Central memory CD4-positive, alpha-beta T cell (primary cell): ENCODE measurements around the gene DOK1.

Source experiments
- DNase-seq: peaks from one replicate; pipeline ENCODE4 v3.0.0; 2022

Gene DOK1

GRCh38 chr2:74525717-74526648 is 28.5 kb upstream of the DOK1 start, which contains the start of gene DQX1:
DQX1 (minus strand) TSS chr2:74526231; CDS start chr2:74525729, 502 bp downstream.
- DNase-seq = no peak

- DNase-seq = no peak
Measured at GRCh38 chr2:74526649-74527230, 27.8 kb upstream of the DOK1 start.

DNA sequence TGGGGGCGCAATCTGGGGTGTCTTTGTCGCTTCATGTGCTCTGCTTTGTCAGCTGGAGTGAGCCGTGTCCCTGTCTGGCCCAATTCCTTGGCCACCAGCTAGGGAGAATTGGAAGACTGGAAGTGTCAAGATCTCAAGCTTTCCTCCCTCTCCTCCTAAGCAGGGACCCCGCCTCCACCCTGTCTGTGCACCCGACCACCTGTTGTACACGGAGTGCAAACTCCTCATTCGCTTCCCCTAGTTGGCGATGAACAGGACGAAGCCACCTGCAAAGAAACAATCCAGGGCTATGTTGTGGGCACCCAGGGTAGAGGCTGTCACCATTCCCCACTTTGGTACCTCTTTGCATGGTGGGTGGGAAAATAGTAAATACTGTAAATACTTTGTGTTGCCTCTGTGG is 26.8 kb upstream of the DOK1 start:
- no peak for DNase-seq

GRCh38 chr2:74528600-74529356 is 25.7 kb upstream of the DOK1 start:
- peak; percentile 24 for DNase-seq

DNA sequence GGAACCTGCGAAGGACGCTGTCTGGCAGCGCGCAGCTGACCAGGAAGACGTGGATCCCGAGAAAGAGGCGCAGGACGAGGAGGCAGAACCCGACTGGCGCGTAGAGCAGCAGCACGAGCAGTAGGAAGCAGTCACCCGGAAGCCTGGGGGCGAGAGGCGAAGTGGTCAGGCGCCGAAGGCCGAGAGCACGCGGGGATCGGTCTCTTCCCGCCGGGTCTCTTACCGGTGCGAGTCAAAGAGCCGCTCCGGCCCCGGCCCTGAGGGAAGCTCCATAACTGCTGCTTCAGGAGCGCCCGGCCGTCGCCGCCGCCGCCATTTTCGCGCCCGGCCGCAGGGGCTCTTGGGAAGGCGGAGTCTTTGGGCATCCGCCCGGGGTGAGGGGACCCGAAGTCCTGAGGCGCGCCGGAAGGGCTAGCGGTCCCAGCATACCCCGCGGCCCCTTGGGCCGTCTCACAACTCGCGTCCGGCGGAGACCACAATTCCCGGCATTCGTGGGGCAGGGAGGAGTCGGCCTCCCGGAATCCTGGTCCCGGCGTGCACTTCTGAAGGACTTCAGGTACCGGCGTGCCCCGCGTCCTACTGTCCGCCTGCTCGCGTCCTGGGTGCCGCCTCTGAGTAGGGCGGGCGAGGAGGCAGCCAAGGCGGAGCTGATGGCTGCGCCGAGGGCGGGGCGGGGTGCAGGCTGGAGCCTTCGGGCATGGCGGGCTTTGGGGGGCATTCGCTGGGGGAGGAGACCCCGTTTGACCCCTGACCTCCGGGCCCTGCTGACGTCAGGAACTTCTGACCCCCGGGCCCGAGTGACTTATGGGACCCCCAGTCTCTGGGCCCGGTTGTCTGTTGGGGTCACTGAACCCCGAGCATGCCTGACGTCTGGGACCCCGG is 24.9 kb upstream of the DOK1 start, which contains the start of the genes AUP1 and HTRA2:
TSS of gene AUP1 (minus strand) at position 350 of the 882 bp plus-strand sequence. CDS start at position 273, 77 bp downstream.
TSS of gene HTRA2 (plus strand) at position 577 of the 882 bp plus-strand sequence. CDS start at position 651, 74 bp downstream.
- peak; percentile 86 for DNase-seq

- peak; percentile 45 for DNase-seq
Measured at GRCh38 chr2:74530239-74531187, 24.0 kb upstream of the DOK1 start.

GRCh38 chr2:74531666-74532065 is 22.9 kb upstream of the DOK1 start:
- DNase-seq = no peak

- DNase-seq = peak; percentile 30
Measured at GRCh38 chr2:74532222-74532621, 22.3 kb upstream of the DOK1 start.

DNA sequence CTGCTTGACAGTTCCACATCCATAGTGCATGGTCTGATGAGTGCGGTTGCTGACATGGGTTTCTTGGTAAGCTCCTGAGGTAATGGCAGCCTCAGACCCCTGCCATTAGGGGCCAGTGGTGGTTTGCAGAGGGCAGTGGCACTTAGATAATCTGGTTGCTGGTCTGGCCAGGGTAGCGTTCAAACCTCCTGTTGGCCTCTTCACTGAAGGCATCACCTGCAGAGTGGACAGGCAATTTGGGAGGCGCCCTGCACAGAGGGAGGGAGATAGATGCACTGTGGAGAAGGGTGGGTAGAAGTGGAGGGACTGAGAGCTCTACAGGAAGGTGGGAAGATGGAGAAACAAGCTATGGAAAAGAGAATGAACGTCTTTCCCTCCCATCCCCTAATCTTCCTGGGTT is 21.1 kb upstream of the DOK1 start:
- no peak for DNase-seq

DNA sequence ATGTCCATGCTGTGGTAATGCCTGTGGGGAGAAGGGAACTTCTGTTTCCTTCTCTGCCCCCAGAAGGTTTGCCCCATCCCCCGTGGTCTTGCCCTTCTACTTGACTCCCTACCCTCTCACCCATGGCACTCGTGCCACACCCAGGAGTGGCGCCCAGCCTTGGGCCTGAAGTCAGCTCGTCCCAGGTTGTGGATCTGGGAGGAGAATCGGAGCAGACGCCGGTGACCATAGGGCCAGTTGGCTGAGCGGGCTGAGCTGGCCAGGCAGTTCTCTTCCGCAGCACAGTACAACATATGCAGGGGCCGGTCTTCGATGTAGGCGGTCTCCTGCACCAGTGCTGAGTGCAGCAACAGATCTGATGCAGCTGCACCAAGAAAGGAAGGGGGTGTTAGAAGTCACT is 20.1 kb upstream of the DOK1 start:
- no peak for DNase-seq

- DNase-seq = no peak
Measured at GRCh38 chr2:74535440-74535965, 19.0 kb upstream of the DOK1 start.

GRCh38 chr2:74536166-74536950 is 18.2 kb upstream of the DOK1 start:
- no peak for DNase-seq

DNA sequence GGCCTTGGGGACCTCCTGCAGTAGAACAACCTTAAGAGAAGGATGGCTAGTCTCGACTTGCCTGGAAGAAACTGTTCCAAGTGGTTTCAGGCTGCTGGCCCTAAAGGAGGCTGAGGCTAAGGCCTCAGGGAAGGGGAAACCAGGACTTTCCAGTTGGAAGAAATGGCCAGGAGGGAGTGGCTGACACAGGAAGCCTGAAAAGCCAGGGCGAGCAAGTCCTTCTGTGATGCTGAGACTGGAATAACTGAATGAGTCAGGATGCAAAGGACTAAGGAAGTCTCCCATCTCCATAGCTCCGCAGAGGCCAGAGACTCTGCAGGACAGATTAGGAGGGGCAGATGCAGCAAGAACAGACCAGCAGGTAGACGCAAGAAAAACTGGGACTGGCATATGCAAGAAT is 17.4 kb upstream of the DOK1 start:
- DNase-seq = no peak

GRCh38 chr2:74538881-74539339 is 15.6 kb upstream of the DOK1 start:
- no peak for DNase-seq

DNA sequence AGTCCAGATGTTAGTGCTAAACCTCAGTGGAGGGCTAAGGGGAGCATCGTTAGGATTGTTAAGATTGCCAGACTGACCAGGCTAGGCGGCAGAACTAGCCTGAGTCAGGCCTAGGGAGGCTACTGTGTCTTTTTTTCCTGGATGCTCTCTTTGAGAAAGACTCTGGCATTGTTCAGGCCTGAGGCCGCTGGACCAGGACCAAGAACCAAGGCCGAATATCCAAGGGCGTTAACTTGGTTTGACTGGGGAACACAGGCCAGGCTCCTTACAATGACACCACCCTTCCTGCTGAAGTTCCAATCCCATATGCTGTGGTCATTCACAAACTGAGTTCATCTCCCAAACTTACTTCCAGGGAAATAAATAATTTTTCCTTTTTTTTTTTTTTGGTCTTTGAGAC is 14.2 kb upstream of the DOK1 start:
- no peak for DNase-seq

GRCh38 chr2:74542978-74543377 is 11.5 kb upstream of the DOK1 start:
- DNase-seq = no peak

- DNase-seq = no peak
Measured at GRCh38 chr2:74544634-74545033, 9.9 kb upstream of the DOK1 start.

DNA sequence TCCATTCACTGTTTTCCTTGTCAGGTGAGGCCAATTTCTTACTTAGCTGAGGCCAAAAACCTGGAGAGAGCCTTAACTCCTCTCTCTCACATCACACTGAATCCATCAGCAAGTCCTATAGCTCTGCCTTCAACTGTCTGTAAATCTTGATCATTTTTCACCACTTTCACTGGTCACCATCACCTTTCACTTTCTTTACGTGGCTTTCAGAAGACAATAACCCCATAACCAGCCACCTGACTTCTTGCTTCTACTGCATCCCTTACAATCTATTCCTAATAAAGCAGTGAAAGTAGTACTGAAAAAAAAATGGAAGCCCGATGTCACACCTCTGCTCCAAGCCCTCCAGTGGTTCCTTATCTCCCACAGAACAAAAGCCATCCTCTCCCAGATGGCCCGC is 8.5 kb upstream of the DOK1 start:
- no peak for DNase-seq

- no peak for DNase-seq
Measured at GRCh38 chr2:74548285-74548899, 6.1 kb upstream of the DOK1 start.
